Parathyroid adenoma (tissue), 2 donors: ENCODE measurements around the gene STUM.
A peak's percentile ranks its signal among the peaks of the same experiment; 100 is the strongest.

Experiments
- H2AFZ ChIP-seq: fragments of 300-600 bp; sonication (generic); one replicate; pipeline ENCODE4 v1.7.0; 2017; ENCODE audit warnings: antibody characterized with exemption, mild to moderate bottlenecking
- H3K27ac ChIP-seq: fragments of 300-600 bp; sonication (generic); one replicate; pipeline ENCODE4 v1.7.0; 2017
- H3K27me3 ChIP-seq: fragments of 300-600 bp; sonication (generic); one replicate; pipeline ENCODE4 v1.7.0; 2017; ENCODE audit warnings: low read length; ENCODE audit not compliant: control insufficient read depth, insufficient read depth
- H3K36me3 ChIP-seq: fragments of 300-600 bp; sonication (generic); one replicate; pipeline ENCODE4 v1.7.0; 2017; ENCODE audit warnings: low read length; ENCODE audit not compliant: control insufficient read depth, insufficient read depth
- H3K4me1 ChIP-seq: fragments of 300-600 bp; sonication (generic); one replicate; pipeline ENCODE4 v1.7.0; 2017; ENCODE audit warnings: control low read depth
- H3K4me2 ChIP-seq: fragments of 300-600 bp; sonication (generic); one replicate; pipeline ENCODE4 v1.7.0; 2017; ENCODE audit warnings: low read length
- H3K4me3 ChIP-seq: fragments of 300-600 bp; sonication (generic); one replicate; pipeline ENCODE4 v1.7.0; 2017; ENCODE audit warnings: low read depth, low read length
- H3K79me2 ChIP-seq: fragments of 300-600 bp; sonication (generic); one replicate; pipeline ENCODE4 v1.7.0; 2017; ENCODE audit warnings: control low read depth
- H3K9ac ChIP-seq: fragments of 300-600 bp; sonication (generic); one replicate; pipeline ENCODE4 v1.7.0; 2017; ENCODE audit warnings: mild to moderate bottlenecking
- H3K9me3 ChIP-seq: fragments of 300-600 bp; sonication (generic); one replicate; pipeline ENCODE4 v1.7.0; 2017; ENCODE audit warnings: low read length; ENCODE audit not compliant: control insufficient read depth
- CTCF ChIP-seq: fragments of 300-600 bp; sonication (generic); IDR thresholded peaks from one replicate; pipeline ENCODE4 v1.7.0; 2017; ENCODE audit warnings: antibody characterized with exemption, mild to moderate bottlenecking
- donor health status: primary hyperparathyroidism.

The STUM gene

DNA sequence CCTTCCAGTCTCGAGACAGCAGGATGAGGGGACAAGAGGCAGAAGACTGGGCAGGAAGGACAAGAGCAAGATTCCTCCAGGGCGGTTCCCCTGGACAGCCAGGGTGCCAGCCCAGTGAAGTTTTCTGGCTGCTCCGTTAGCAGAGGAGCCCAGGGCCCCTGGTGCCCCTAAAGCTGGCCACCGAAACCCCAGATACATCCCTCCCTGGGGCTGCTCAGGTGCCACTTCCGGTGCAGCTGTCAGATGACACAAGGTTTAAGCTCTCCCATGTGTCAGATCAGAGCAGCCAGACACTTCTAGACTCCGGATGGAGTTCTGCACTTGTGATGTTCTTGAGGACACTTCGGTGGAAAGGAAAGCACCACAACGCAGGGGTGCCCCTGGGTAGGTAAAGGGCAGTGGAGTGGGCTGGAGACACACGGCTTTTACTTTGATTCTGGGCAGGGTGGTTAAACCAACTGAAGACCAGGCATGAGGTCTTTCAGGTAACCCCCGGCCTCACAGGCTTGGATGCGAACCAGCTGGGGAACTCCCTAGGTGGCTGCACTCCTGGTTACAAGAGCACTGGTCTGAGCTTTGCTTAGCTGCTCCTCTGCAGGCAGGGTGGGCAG is 104.9 kb downstream of the STUM start:
- H3K79me2 ChIP-seq: no peaks in the 10 kb centered on the region
- no peak overlapping the region for H3K4me2 ChIP-seq
- no peaks in the 10 kb centered on the region for H3K36me3 ChIP-seq
- H3K9me3 ChIP-seq: no peaks in the 10 kb centered on the region
- H3K9ac ChIP-seq: no peak overlapping the region
- H3K4me3 ChIP-seq: no peak overlapping the region
- H3K4me1 ChIP-seq: peaks cover 10% of the 10 kb centered on the region
- no peak overlapping the region for H2AFZ ChIP-seq
- no peak overlapping the region for H3K27ac ChIP-seq
- no peaks in the 10 kb centered on the region for H3K27me3 ChIP-seq
- TF ChIP-seq CTCF: no peak

- no peak for TF ChIP-seq CTCF
- Histone ChIP-seq H3K27me3 (no peaks in the 10 kb centered on the region), H3K4me1 (peaks cover 10% of the 10 kb centered on the region), H3K9me3 (no peaks in the 10 kb centered on the region), H2AFZ (no peak overlapping the region), H3K79me2 (no peaks in the 10 kb centered on the region), H3K27ac (peak overlapping the region; percentile 11), H3K36me3 (no peaks in the 10 kb centered on the region), H3K4me3 (no peak overlapping the region), H3K9ac (no peak overlapping the region), H3K4me2 (no peak overlapping the region)
Observed at GRCh38 chr1:226654046-226654667, 105.6 kb downstream of the STUM start.

GRCh38 chr1:226654668-226655055 is 106.1 kb downstream of the STUM start:
- Histone ChIP-seq H3K79me2 (no peaks in the 10 kb centered on the region), H3K27ac (peak overlapping the region; percentile 11), H3K4me3 (no peak overlapping the region), H3K36me3 (no peaks in the 10 kb centered on the region), H3K4me2 (no peak overlapping the region), H3K9ac (no peak overlapping the region), H2AFZ (no peak overlapping the region), H3K4me1 (peaks cover 10% of the 10 kb centered on the region), H3K9me3 (no peaks in the 10 kb centered on the region), H3K27me3 (no peaks in the 10 kb centered on the region)
- no peak for TF ChIP-seq CTCF

DNA sequence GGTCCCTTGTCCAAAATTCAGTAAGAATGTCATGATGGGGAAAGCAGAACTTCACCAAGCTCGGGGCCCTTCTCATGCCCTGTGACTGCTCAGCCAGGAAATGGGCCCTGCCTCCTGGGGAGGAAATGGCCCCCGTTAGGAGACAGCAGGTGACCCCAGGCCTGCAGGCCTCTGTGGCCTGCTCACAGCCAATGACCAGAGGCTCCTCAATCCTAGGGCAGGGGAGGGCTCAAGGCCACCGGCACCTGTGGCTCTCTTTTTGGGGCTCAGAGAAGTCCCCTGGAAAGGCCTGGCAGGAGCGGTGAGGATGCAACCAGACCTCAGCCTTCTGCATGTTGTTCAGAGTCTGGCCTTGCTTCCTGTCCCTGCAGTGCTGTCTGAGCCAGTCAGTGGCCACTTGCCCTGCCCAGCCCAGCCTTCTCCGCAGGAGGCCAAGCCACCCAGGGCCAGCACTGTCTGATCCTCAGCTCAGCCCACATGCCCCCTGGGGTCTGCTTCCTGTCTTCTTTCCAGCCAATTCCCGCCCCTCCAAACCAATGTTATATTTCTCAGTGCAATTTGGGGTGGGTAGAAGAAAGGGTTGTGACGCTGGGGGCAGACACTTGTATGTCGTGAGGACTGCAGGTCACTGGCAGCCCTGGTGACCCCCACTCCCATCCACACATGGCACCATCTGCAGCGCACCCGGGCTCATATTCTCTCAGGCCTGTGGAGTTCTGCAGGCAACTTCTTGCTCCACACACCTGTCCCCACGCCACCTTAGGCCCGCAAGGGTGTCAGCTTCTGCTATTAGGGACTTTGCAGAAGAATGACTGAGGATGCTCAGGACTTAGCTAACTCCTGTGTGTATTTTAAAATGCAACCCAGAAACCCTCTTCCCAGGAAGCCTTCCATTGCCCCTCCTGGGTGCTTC is 106.9 kb downstream of the STUM start:
- peaks cover 10% of the 10 kb centered on the region for H3K4me1 ChIP-seq
- TF ChIP-seq CTCF: no peak
- H3K27ac ChIP-seq: no peak overlapping the region

More for the DNA sequence above, 106.9 kb downstream of the STUM start:
- Histone ChIP-seq H3K4me2 (no peak overlapping the region), H3K9ac (no peak overlapping the region), H3K9me3 (no peaks in the 10 kb centered on the region), H3K27me3 (no peaks in the 10 kb centered on the region), H3K36me3 (no peaks in the 10 kb centered on the region), H3K4me3 (no peak overlapping the region), H2AFZ (no peak overlapping the region), H3K79me2 (no peaks in the 10 kb centered on the region)
